Cardiac muscle cell (in vitro differentiated cells and primary cell): ENCODE results near the gene ACOX3. TPM values are rescaled to one million over a fixed set of nuclear protein-coding genes. Genes with fewer than 3 reads are reported as not detected.

ENCODE experiments used
- DNase-seq, 2 donors: peaks; one replicate each; pipeline versions ENCODE4 v3.0.0 to v3.0.0-alpha.2; 2010 to 2017; ENCODE audit warnings: low read depth in 1 of 2, low spot score in 1 of 2
- H3K27ac ChIP-seq: fragments of 200-600 bp; sonication (generic); 2 replicates; pipeline ENCODE4 v1.5.1; 2016
- H3K27me3 ChIP-seq: fragments of 200-600 bp; sonication (generic); 2 replicates; pipeline ENCODE4 v1.6.0; 2016; ENCODE audit warnings: control low read depth
- H3K36me3 ChIP-seq: fragments of 200-600 bp; sonication (generic); 2 replicates; pipeline ENCODE4 v1.5.1; 2016; ENCODE audit warnings: control low read depth
- H3K4me1 ChIP-seq: fragments of 200-600 bp; sonication (generic); 2 replicates; pipeline ENCODE4 v1.8.1; 2017; ENCODE audit warnings: low read depth, mild to moderate bottlenecking, mixed run types
- H3K4me3 ChIP-seq: fragments of 200-600 bp; sonication (generic); 2 replicates; pipeline ENCODE4 v1.5.1; 2016; ENCODE audit warnings: mild to moderate bottlenecking
- H3K9me3 ChIP-seq: fragments of 200-600 bp; sonication (generic); 2 replicates; pipeline ENCODE4 v1.5.1; 2017; ENCODE audit warnings: low read depth, mild to moderate bottlenecking, control low read depth
- polyA plus RNA-seq: library from polyadenylated mRNA; unstranded; fragments of >200 nt; fragmentation: Nextera tagmentation; extraction: Ambion mirVana; gene quantifications from 2 replicates; pipeline ENCODE4 v1.2.1, GENCODE V29; 2016
- total RNA-seq: library from RNA; depleted of rRNA; stranded (reverse); fragments of >200 nt; gene quantifications from 2 replicates; pipeline ENCODE4 v1.2.3, GENCODE V29; 2016
- TF ChIP-seq, protein P1 (sequence below): IDR thresholded peaks from 2 replicates; pipeline ENCODE4 v1.5.1; 2012; ENCODE audit warnings: low read depth, mild to moderate bottlenecking, low read length

Gene ACOX3
- total and polyA plus RNA-seq, 2 experiments from 2014 or later: 19.1 to 38.7 TPM

GRCh38 chr4:8437281-8437680 is 3.2 kb downstream of the ACOX3 start:
- no peaks in the 10 kb centered on the region for H3K27me3 ChIP-seq
- no peaks in the 10 kb centered on the region for H3K36me3 ChIP-seq
- peak overlapping the region; percentile 34 for H3K4me3 ChIP-seq
- TF ChIP-seq, protein P1, sequence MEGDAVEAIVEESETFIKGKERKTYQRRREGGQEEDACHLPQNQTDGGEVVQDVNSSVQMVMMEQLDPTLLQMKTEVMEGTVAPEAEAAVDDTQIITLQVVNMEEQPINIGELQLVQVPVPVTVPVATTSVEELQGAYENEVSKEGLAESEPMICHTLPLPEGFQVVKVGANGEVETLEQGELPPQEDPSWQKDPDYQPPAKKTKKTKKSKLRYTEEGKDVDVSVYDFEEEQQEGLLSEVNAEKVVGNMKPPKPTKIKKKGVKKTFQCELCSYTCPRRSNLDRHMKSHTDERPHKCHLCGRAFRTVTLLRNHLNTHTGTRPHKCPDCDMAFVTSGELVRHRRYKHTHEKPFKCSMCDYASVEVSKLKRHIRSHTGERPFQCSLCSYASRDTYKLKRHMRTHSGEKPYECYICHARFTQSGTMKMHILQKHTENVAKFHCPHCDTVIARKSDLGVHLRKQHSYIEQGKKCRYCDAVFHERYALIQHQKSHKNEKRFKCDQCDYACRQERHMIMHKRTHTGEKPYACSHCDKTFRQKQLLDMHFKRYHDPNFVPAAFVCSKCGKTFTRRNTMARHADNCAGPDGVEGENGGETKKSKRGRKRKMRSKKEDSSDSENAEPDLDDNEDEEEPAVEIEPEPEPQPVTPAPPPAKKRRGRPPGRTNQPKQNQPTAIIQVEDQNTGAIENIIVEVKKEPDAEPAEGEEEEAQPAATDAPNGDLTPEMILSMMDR: peak; percentile 23
- H3K4me1 ChIP-seq: peaks cover 64% of the 10 kb centered on the region
- DNase-seq: peak; percentile 59 to 66
- H3K9me3 ChIP-seq: no peaks in the 10 kb centered on the region
- H3K27ac ChIP-seq: peak overlapping the region; percentile 91

DNA sequence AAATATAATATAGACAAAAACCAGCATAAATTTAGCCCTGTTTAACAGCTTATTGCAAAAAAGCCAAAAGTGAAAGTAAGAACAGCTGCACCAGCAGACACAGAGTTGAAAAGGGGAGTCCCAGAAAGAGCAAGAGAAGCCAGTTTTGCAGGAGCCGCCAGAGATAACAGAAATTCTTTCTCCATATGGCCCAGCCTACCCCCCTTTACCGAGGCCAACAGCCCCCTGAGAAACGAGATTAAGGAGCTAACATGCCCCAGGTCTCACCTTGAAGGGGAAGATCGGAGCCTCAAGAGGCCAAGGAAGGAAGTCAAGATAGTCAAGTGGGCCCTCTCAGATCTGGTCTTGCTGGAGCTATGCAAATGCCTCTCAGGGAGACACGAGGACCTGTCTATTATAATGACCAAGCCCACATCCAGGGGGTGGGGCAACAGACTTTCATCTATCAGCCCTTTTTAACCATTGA is 4.8 kb downstream of the ACOX3 start:
- Histone ChIP-seq H3K36me3 (no peaks in the 10 kb centered on the region), H3K27ac (peak overlapping the region; percentile 87), H3K4me3 (peak overlapping the region; percentile 31), H3K27me3 (no peaks in the 10 kb centered on the region), H3K4me1 (peaks cover 60% of the 10 kb centered on the region), H3K9me3 (no peaks in the 10 kb centered on the region)
- DNase-seq: peak; percentile 37 to 67
- TF ChIP-seq, protein P1: no peak

- Histone ChIP-seq H3K4me1 (peaks cover 60% of the 10 kb centered on the region), H3K27me3 (no peaks in the 10 kb centered on the region), H3K27ac (peak overlapping the region; percentile 87), H3K9me3 (no peaks in the 10 kb centered on the region), H3K4me3 (no peak overlapping the region), H3K36me3 (no peaks in the 10 kb centered on the region)
- DNase-seq: no peak
- TF ChIP-seq, protein P1: no peak
These were observed 6.1 kb downstream of the ACOX3 start for GRCh38 chr4:8434251-8435073.

DNA sequence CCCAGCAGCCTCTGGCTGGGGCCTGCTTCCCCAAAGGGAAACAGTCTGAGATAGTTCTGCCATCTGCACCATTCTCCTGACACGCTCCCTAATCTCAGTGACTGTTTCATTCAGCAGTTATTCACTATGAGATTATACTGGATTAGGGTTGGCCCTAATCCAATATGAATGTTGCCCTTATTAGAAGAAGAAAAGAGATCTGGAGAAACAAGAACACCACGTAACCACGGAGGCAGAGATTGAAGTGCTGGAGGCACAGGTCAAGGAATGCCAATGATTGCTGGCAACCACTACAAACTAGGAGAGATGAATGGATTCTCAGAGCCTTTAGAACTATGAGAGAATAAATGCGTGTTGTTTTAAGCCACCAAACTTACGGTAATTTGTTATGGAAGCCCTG is 7.4 kb downstream of the ACOX3 start:
- TF ChIP-seq, protein P1: no peak
- H3K27me3 ChIP-seq: no peaks in the 10 kb centered on the region
- H3K36me3 ChIP-seq: no peaks in the 10 kb centered on the region
- H3K4me1 ChIP-seq: peaks cover 57% of the 10 kb centered on the region
- DNase-seq: no peak
- no peaks in the 10 kb centered on the region for H3K9me3 ChIP-seq
- H3K27ac ChIP-seq: peak overlapping the region; percentile 80
- no peak overlapping the region for H3K4me3 ChIP-seq

GRCh38 chr4:8431553-8431952 is 9.0 kb downstream of the ACOX3 start:
- Histone ChIP-seq H3K4me3 (no peak overlapping the region), H3K9me3 (no peaks in the 10 kb centered on the region)

More at GRCh38 chr4:8431553-8431952, 9.0 kb downstream of the ACOX3 start:
- DNase-seq: no peak
- peaks cover 42% of the 10 kb centered on the region for H3K4me1 ChIP-seq
- TF ChIP-seq, protein P1: no peak
- H3K36me3 ChIP-seq: no peaks in the 10 kb centered on the region
- no peaks in the 10 kb centered on the region for H3K27me3 ChIP-seq
- H3K27ac ChIP-seq: no peak overlapping the region
